ENCODE data around the gene MRPL36. TPM values are rescaled to one million over a fixed set of nuclear protein-coding genes. Genes with fewer than 3 reads are reported as not detected.
A peak's percentile ranks its signal among the peaks of the same experiment; 100 is the strongest.

The MRPL36 gene
- total RNA-seq, 5 donors from 2014 or later (not counting 1 experiment from before 2014, with no cell fraction given): 10.6 to 32.5 (median 29.8) TPM

GRCh38 chr5:1807451-1808185 lies 8.0 kb upstream of the MRPL36 start:
- Mint-ChIP-seq H3K9me3 (no peaks in the 10 kb centered on the region), H3K4me3 (no peak overlapping the region), H3K27me3 (no peaks in the 10 kb centered on the region), H3K27ac (no peak overlapping the region), H3K4me1 (peaks cover 29 to 52% (median 51%) of the 10 kb centered on the region in 3 donors), H3K36me3 (peaks cover 69% of the 10 kb centered on the region)
- CTCF ChIA-PET: interaction anchor here in 1 of 2 donors (0.6 kb wide), 1 partner anchor 889 kb away, joined by 3 read pairs; no protein-coding TSS in a partner anchor
- DNase-seq: no peak
- Histone ChIP-seq H3K27ac (ENCODE audit: low read length) (no peak overlapping the region), H3K9me3 (no peaks in the 10 kb centered on the region), H3K27me3 (replicated peaks in 1 of 2; ENCODE audit: control insufficient read depth in 2 of 2, extremely low read depth in 1 of 2, insufficient read depth in 2 of 2, low read length in 1 of 2) (no peaks in the 10 kb centered on the region), H3K4me1 (ENCODE audit: control insufficient read depth in 1 of 2, extremely low read depth in 1 of 2, insufficient read depth in 2 of 2, low read length in 2 of 2) (peaks cover 0 to 17% of the 10 kb centered on the region in 2 experiments), H3K36me3 (ENCODE audit: control insufficient read depth in 2 of 2, extremely low read depth in 1 of 2, insufficient read depth in 1 of 2, low read length in 1 of 2) (peaks cover 15 to 91% of the 10 kb centered on the region in 2 donors), H3K4me3 (ENCODE audit: control insufficient read depth in 1 of 2, extremely low read depth in 1 of 2, low read length in 1 of 2) (no peak overlapping the region)
- 90% methylated on average over 17 of the region's 20 CpGs for WGBS (ENCODE audit: insufficient coverage)
- POLR2A ChIA-PET: no interaction called here
- ATAC-seq (replicated peaks in 1 of 4): no peak

DNA sequence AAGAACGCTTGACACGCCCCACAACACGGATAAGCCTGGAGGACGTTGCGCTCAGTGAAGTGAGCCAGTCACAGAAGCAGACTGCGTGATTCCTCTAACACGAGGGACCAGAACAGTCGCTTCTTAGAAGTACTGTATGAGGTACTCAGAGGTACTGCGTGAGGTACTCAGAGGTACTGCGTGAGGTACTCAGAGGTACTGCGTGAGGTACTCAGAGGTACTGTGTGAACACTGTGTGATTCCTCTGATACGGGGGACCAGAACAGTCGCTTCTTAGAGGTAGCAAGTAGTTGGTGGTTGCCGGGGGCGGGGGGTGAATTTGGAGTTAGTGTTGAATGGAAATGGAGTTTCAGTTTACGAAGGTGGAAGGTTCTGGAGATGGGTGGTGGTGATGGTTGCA lies 7.3 kb upstream of the MRPL36 start:
- DNase-seq: no peak
- no peaks in the 10 kb centered on the region for H3K27me3 ChIP-seq (replicated peaks in 1 of 2; ENCODE audit: control insufficient read depth in 2 of 2, extremely low read depth in 1 of 2, insufficient read depth in 2 of 2, low read length in 1 of 2)
- no peaks in the 10 kb centered on the region for H3K27me3 Mint-ChIP-seq
- peak overlapping the region in 1 of 3 donors; percentile 21 for H3K4me3 Mint-ChIP-seq
- CTCF ChIA-PET: no interaction called here
- H3K27ac ChIP-seq (ENCODE audit: low read length): no peak overlapping the region
- WGBS (ENCODE audit: insufficient coverage): 85% methylated on average over 16 of the region's 16 CpGs
- H3K9me3 ChIP-seq: no peaks in the 10 kb centered on the region
- no peaks in the 10 kb centered on the region for H3K9me3 Mint-ChIP-seq
- H3K4me1 ChIP-seq (ENCODE audit: control insufficient read depth in 1 of 2, extremely low read depth in 1 of 2, insufficient read depth in 2 of 2, low read length in 2 of 2): peaks cover 4 to 18% of the 10 kb centered on the region in 2 experiments
- no peak for ATAC-seq (replicated peaks in 1 of 4)
- H3K4me1 Mint-ChIP-seq: peaks cover 33 to 57% (median 55%) of the 10 kb centered on the region in 3 donors
- POLR2A ChIA-PET: no interaction called here
- peaks cover 68% of the 10 kb centered on the region for H3K36me3 Mint-ChIP-seq
- H3K4me3 ChIP-seq (ENCODE audit: control insufficient read depth in 1 of 2, extremely low read depth in 1 of 2, low read length in 1 of 2): no peak overlapping the region
- peaks cover 16 to 88% of the 10 kb centered on the region in 2 donors for H3K36me3 ChIP-seq (ENCODE audit: control insufficient read depth in 2 of 2, extremely low read depth in 1 of 2, insufficient read depth in 1 of 2, low read length in 1 of 2)
- no peak overlapping the region for H3K27ac Mint-ChIP-seq

GRCh38 chr5:1806199-1806598 lies 6.6 kb upstream of the MRPL36 start:
- H3K4me3 Mint-ChIP-seq: no peak overlapping the region
- 89% methylated on average over 13 of the region's 15 CpGs for whole genome bisulfite sequencing (ENCODE audit: insufficient coverage)

GRCh38 chr5:1805736-1806135 lies 6.1 kb upstream of the MRPL36 start:
- peaks cover 6 to 26% of the 10 kb centered on the region in 2 experiments for H3K4me1 ChIP-seq (ENCODE audit: control insufficient read depth in 1 of 2, extremely low read depth in 1 of 2, insufficient read depth in 2 of 2, low read length in 2 of 2)
- Mint-ChIP-seq H3K36me3 (peaks cover 58% of the 10 kb centered on the region), H3K27me3 (no peaks in the 10 kb centered on the region), H3K9me3 (no peaks in the 10 kb centered on the region), H3K4me1 (peaks cover 37 to 59% (median 57%) of the 10 kb centered on the region in 3 donors), H3K27ac (no peak overlapping the region), H3K4me3 (no peak overlapping the region)
- no peaks in the 10 kb centered on the region for H3K27me3 ChIP-seq (replicated peaks in 1 of 2; ENCODE audit: control insufficient read depth in 2 of 2, extremely low read depth in 1 of 2, insufficient read depth in 2 of 2, low read length in 1 of 2)
- H3K27ac ChIP-seq (ENCODE audit: low read length): no peak overlapping the region
- H3K9me3 ChIP-seq: no peaks in the 10 kb centered on the region
- H3K36me3 ChIP-seq (ENCODE audit: control insufficient read depth in 2 of 2, extremely low read depth in 1 of 2, insufficient read depth in 1 of 2, low read length in 1 of 2): peaks cover 16 to 82% of the 10 kb centered on the region in 2 donors
- 96% methylated on average over 7 of the region's 10 CpGs for WGBS (ENCODE audit: insufficient coverage)
- H3K4me3 ChIP-seq (ENCODE audit: control insufficient read depth in 1 of 2, extremely low read depth in 1 of 2, low read length in 1 of 2): no peak overlapping the region
- POLR2A ChIA-PET: no interaction called here
- no peak for ATAC-seq (replicated peaks in 1 of 4)
- CTCF ChIA-PET: no interaction called here
- no peak for DNase-seq

More at GRCh38 chr5:1806199-1806598, 6.6 kb upstream of the MRPL36 start:
- Histone ChIP-seq H3K9me3 (no peaks in the 10 kb centered on the region), H3K36me3 (ENCODE audit: control insufficient read depth in 2 of 2, extremely low read depth in 1 of 2, insufficient read depth in 1 of 2, low read length in 1 of 2) (peaks cover 16 to 84% of the 10 kb centered on the region in 2 donors), H3K27me3 (replicated peaks in 1 of 2; ENCODE audit: control insufficient read depth in 2 of 2, extremely low read depth in 1 of 2, insufficient read depth in 2 of 2, low read length in 1 of 2) (no peaks in the 10 kb centered on the region), H3K4me3 (ENCODE audit: control insufficient read depth in 1 of 2, extremely low read depth in 1 of 2, low read length in 1 of 2) (no peak overlapping the region), H3K4me1 (ENCODE audit: control insufficient read depth in 1 of 2, extremely low read depth in 1 of 2, insufficient read depth in 2 of 2, low read length in 2 of 2) (peaks cover 6 to 23% of the 10 kb centered on the region in 2 experiments), H3K27ac (ENCODE audit: low read length) (no peak overlapping the region)
- ChIA-PET POLR2A (no interaction called here), CTCF (no interaction called here)
- Mint-ChIP-seq H3K4me1 (peaks cover 35 to 60% (median 58%) of the 10 kb centered on the region in 3 donors), H3K27me3 (no peaks in the 10 kb centered on the region), H3K9me3 (no peaks in the 10 kb centered on the region), H3K36me3 (peaks cover 62% of the 10 kb centered on the region), H3K27ac (no peak overlapping the region)
- no peak for ATAC-seq (replicated peaks in 1 of 4)
- DNase-seq: no peak

DNA sequence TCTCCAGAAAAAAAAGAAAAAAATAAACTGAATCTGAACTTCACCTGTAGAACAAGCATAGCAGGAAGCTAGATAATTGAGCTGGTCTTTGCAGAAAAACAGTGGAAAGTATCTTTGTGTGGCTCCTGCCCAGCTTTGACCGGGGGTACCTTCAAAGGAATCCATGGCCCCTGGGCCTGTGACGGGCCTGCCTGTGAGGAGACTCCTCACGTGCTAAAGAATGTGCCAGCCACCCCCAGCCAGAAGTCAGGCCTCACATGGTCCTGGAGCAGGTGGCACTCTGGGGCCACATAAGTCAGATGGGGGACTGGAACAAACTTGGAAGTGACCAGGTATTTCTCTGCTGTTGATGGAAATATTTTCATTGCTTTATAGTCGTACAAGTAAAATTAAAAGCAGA lies 5.7 kb upstream of the MRPL36 start:
- no peak for ATAC-seq (replicated peaks in 1 of 4)
- peaks cover 41 to 59% (median 59%) of the 10 kb centered on the region in 3 donors for H3K4me1 Mint-ChIP-seq
- Histone ChIP-seq H3K9me3 (no peaks in the 10 kb centered on the region), H3K4me3 (ENCODE audit: control insufficient read depth in 1 of 2, extremely low read depth in 1 of 2, low read length in 1 of 2) (no peak overlapping the region), H3K27ac (ENCODE audit: low read length) (no peak overlapping the region), H3K27me3 (replicated peaks in 1 of 2; ENCODE audit: control insufficient read depth in 2 of 2, extremely low read depth in 1 of 2, insufficient read depth in 2 of 2, low read length in 1 of 2) (no peaks in the 10 kb centered on the region), H3K4me1 (ENCODE audit: control insufficient read depth in 1 of 2, extremely low read depth in 1 of 2, insufficient read depth in 2 of 2, low read length in 2 of 2) (peaks cover 6 to 30% of the 10 kb centered on the region in 2 experiments), H3K36me3 (ENCODE audit: control insufficient read depth in 2 of 2, extremely low read depth in 1 of 2, insufficient read depth in 1 of 2, low read length in 1 of 2) (peaks cover 16 to 78% of the 10 kb centered on the region in 2 donors)
- no peaks in the 10 kb centered on the region for H3K27me3 Mint-ChIP-seq
- ChIA-PET CTCF (no interaction called here), POLR2A (no interaction called here)
- no peak overlapping the region for H3K27ac Mint-ChIP-seq
- DNase-seq: no peak
- H3K4me3 Mint-ChIP-seq: no peak overlapping the region
- no peaks in the 10 kb centered on the region for H3K9me3 Mint-ChIP-seq
- 89% methylated on average over 3 of the region's 4 CpGs for WGBS (ENCODE audit: insufficient coverage)
- peaks cover 54% of the 10 kb centered on the region for H3K36me3 Mint-ChIP-seq

- CTCF ChIA-PET: no interaction called here
- ATAC-seq (replicated peaks in 1 of 4) (no peak), DNase-seq (no peak)
- Mint-ChIP-seq H3K36me3 (peaks cover 46% of the 10 kb centered on the region), H3K4me1 (peaks cover 49 to 59% (median 58%) of the 10 kb centered on the region in 3 donors), H3K27me3 (no peaks in the 10 kb centered on the region), H3K9me3 (no peaks in the 10 kb centered on the region), H3K4me3 (peak overlapping the region; percentile 2 to 32 (median 28)), H3K27ac (no peak overlapping the region)
- Histone ChIP-seq H3K27ac (ENCODE audit: low read length) (no peak overlapping the region), H3K9me3 (no peaks in the 10 kb centered on the region), H3K27me3 (replicated peaks in 1 of 2; ENCODE audit: control insufficient read depth in 2 of 2, extremely low read depth in 1 of 2, insufficient read depth in 2 of 2, low read length in 1 of 2) (no peaks in the 10 kb centered on the region), H3K4me3 (ENCODE audit: control insufficient read depth in 1 of 2, extremely low read depth in 1 of 2, low read length in 1 of 2) (no peak overlapping the region), H3K36me3 (ENCODE audit: control insufficient read depth in 2 of 2, extremely low read depth in 1 of 2, insufficient read depth in 1 of 2, low read length in 1 of 2) (peaks cover 16 to 66% of the 10 kb centered on the region in 2 donors), H3K4me1 (ENCODE audit: control insufficient read depth in 1 of 2, extremely low read depth in 1 of 2, insufficient read depth in 2 of 2, low read length in 2 of 2) (peaks cover 6 to 33% of the 10 kb centered on the region in 2 experiments)
- 93% methylated on average over 6 of the region's 15 CpGs for WGBS (ENCODE audit: insufficient coverage)
- POLR2A ChIA-PET: no interaction called here
These were observed 4.5 kb upstream of the MRPL36 start for GRCh38 chr5:1804001-1804690.
